HepG2 (cell line): ENCODE measurements around the gene PCBP4.

Source experiments
- SMAD3 ChIP-seq: sonication (generic); formaldehyde crosslinking; IDR thresholded peaks from 2 replicates; pipeline ENCODE4 v1.4.0; 2020; ENCODE audit warnings: missing genetic modification reagents
- TF ChIP-seq, protein P1 (sequence below): sonication (generic); formaldehyde crosslinking; IDR thresholded peaks from 2 replicates; pipeline ENCODE4 v1.5.0; 2020; ENCODE audit warnings: missing genetic modification reagents, mild to moderate bottlenecking, borderline replicate concordance

GRCh38 chr3:51945031-51945840 is 22.0 kb downstream of the PCBP4 start:
- no peak for TF ChIP-seq SMAD3 (CRISPR knock-in tag)
- TF ChIP-seq, protein P1, sequence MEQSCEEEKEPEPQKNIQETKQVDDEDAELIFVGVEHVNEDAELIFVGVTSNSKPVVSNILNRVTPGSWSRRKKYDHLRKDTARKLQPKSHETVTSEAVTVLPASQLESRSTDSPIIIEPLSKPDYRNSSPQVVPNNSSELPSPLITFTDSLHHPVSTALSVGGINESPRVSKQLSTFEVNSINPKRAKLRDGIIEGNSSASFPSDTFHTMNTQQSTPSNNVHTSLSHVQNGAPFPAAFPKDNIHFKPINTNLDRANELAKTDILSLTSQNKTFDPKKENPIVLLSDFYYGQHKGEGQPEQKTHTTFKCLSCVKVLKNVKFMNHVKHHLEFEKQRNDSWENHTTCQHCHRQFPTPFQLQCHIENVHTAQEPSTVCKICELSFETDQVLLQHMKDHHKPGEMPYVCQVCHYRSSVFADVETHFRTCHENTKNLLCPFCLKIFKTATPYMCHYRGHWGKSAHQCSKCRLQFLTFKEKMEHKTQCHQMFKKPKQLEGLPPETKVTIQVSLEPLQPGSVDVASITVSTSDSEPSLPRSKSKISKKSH (CRISPR knock-in tag), result no peak
